OCI-LY1 (cell line): ENCODE data around the gene ASPSCR1.

Experiments used
- CTCF ChIP-seq: fragments of 200-600 bp; sonication (generic), shearing (Covaris generic); IDR thresholded peaks from 2 replicates; pipeline ENCODE4 v1.5.1; 2017; ENCODE audit warnings: mild to moderate bottlenecking, antibody characterized with exemption, low read length, moderate library complexity, mixed read lengths
- EZH2 ChIP-seq: fragments of 200-600 bp; sonication (generic), shearing (Covaris generic); IDR thresholded peaks from 2 replicates; pipeline ENCODE4 v1.8.0; 2017; ENCODE audit warnings: borderline replicate concordance, mixed run types, mild to moderate bottlenecking, antibody characterized with exemption, low read length, moderate library complexity, mixed read lengths

DNA sequence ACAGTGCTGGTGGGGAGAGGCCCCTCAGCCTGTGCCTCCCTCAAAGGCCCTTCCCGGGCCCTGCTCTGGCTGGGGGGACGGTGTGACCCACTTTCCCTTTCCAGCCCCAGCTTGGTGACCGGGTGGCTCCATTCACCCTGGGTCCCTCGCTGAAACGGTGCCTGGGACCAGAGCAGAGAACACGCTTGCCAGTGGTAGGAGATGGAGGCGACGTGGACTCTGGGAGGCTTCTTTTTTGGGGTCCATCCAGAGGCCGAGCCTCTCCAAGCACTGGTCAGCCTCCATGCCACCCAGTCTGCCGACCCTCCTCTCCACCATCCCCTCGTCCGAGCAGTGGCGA lies 37.5 kb downstream of the ASPSCR1 start:
- TF ChIP-seq CTCF (no peak), EZH2 (no peak)
